H7 (cell line): Measurements from ENCODE around the gene PRKCA. TPM values are rescaled to one million over a fixed set of nuclear protein-coding genes. Genes with fewer than 3 reads are reported as not detected.

Experiments
- DNase-seq: peaks from one replicate; pipeline ENCODE4 v3.0.0; 2012
- H3K27me3 ChIP-seq: 2 replicates; pipeline ENCODE4 v1.6.0; 2011; ENCODE audit warnings: mild to moderate bottlenecking, low read length; ENCODE audit not compliant: control insufficient read depth, insufficient read depth
- H3K36me3 ChIP-seq: replicated peaks from 2 replicates; pipeline ENCODE4 v1.5.1; 2011; ENCODE audit warnings: low read length; ENCODE audit not compliant: control insufficient read depth, insufficient read depth
- H3K4me3 ChIP-seq: 2 replicates; pipeline ENCODE4 v1.5.1; 2011; ENCODE audit warnings: low read depth, mild to moderate bottlenecking, control low read depth, low read length, moderate library complexity; ENCODE audit not compliant: insufficient read depth
- total RNA-seq: library from RNA; depleted of rRNA; stranded (reverse); fragments of >200 nt; shearing (Covaris generic); gene quantifications from 2 replicates; pipeline ENCODE4 v1.2.3, GENCODE V29; 2014

Gene PRKCA
- total RNA-seq, 1 experiment from 2014 or later, result 10.0 TPM

DNA sequence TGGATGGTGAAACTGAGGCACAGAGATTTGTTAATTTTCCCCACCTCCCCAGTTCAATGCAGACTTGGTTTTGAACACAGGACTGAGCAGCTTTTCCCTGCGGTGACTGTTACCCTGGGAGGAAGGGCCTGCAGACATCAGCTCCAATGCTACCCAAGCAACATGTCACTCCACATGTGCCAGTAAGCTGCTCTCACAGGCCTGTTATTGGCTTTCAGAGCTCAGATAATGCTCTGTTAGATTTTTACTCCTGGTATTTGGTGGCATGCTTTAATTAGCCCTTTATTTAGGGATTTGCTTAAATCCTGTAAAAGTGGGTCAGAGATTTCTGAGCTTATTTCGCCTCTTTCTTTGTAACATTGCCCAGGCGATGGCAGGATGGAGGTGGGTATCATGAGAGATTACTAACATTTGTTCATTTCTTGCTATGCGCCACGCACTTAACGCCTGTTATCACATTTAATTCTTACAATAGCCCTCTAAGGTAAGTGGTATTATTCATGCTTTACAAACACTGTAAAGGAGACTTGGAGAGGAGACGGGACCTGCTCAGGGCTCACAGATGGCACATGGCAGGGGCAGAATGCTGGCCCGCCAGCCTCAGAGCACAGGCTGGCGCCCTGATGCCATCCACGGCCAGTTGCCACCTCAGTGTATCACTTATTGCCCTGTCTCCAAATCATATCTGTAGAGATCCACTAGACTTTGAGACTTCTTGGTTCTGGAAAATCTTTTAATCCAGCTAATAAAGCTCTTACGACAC, 448.5 kb downstream of the PRKCA start:
- Histone ChIP-seq H3K36me3 (no peaks in the 10 kb centered on the region), H3K4me3 (no peak overlapping the region), H3K27me3 (no peaks in the 10 kb centered on the region)
- DNase-seq, result no peak

GRCh38 chr17:66751771-66752170, 449.4 kb downstream of the PRKCA start:
- no peaks in the 10 kb centered on the region for H3K36me3 ChIP-seq
- H3K4me3 ChIP-seq, result no peak overlapping the region
- DNase-seq, result no peak
- H3K27me3 ChIP-seq, result no peaks in the 10 kb centered on the region

- Histone ChIP-seq H3K4me3 (no peak overlapping the region), H3K36me3 (no peaks in the 10 kb centered on the region), H3K27me3 (no peaks in the 10 kb centered on the region)
- DNase-seq, result no peak
Measured at GRCh38 chr17:66752411-66752810, 450.0 kb downstream of the PRKCA start.

GRCh38 chr17:66753126-66753920, 450.9 kb downstream of the PRKCA start:
- DNase-seq, result no peak

GRCh38 chr17:66755101-66755943, 452.9 kb downstream of the PRKCA start:
- no peak for DNase-seq
- Histone ChIP-seq H3K36me3 (no peaks in the 10 kb centered on the region), H3K4me3 (no peak overlapping the region), H3K27me3 (no peaks in the 10 kb centered on the region)

More at GRCh38 chr17:66753126-66753920, 450.9 kb downstream of the PRKCA start:
- Histone ChIP-seq H3K27me3 (no peaks in the 10 kb centered on the region), H3K4me3 (no peak overlapping the region), H3K36me3 (no peaks in the 10 kb centered on the region)

GRCh38 chr17:66755944-66756290, 453.5 kb downstream of the PRKCA start:
- H3K36me3 ChIP-seq, result no peaks in the 10 kb centered on the region
- no peaks in the 10 kb centered on the region for H3K27me3 ChIP-seq
- no peak overlapping the region for H3K4me3 ChIP-seq

GRCh38 chr17:66760324-66760723, 457.9 kb downstream of the PRKCA start:
- H3K4me3 ChIP-seq, result no peak overlapping the region
- H3K27me3 ChIP-seq, result no peaks in the 10 kb centered on the region
- no peak for DNase-seq
- no peaks in the 10 kb centered on the region for H3K36me3 ChIP-seq

More at GRCh38 chr17:66755944-66756290, 453.5 kb downstream of the PRKCA start:
- DNase-seq, result no peak

GRCh38 chr17:66762276-66762675, 459.9 kb downstream of the PRKCA start:
- no peaks in the 10 kb centered on the region for H3K36me3 ChIP-seq
- no peak for DNase-seq
- H3K27me3 ChIP-seq, result no peaks in the 10 kb centered on the region
- no peak overlapping the region for H3K4me3 ChIP-seq

GRCh38 chr17:66763056-66763455, 460.6 kb downstream of the PRKCA start:
- DNase-seq, result no peak
- H3K36me3 ChIP-seq, result no peaks in the 10 kb centered on the region
- no peaks in the 10 kb centered on the region for H3K27me3 ChIP-seq
- no peak overlapping the region for H3K4me3 ChIP-seq

GRCh38 chr17:66764506-66764905, 462.1 kb downstream of the PRKCA start:
- H3K4me3 ChIP-seq, result no peak overlapping the region
- no peaks in the 10 kb centered on the region for H3K27me3 ChIP-seq
- no peaks in the 10 kb centered on the region for H3K36me3 ChIP-seq
- DNase-seq, result no peak

- Histone ChIP-seq H3K36me3 (no peaks in the 10 kb centered on the region), H3K4me3 (no peak overlapping the region), H3K27me3 (no peaks in the 10 kb centered on the region)
- no peak for DNase-seq
Measured at GRCh38 chr17:66767154-66767933, 464.9 kb downstream of the PRKCA start.

DNA sequence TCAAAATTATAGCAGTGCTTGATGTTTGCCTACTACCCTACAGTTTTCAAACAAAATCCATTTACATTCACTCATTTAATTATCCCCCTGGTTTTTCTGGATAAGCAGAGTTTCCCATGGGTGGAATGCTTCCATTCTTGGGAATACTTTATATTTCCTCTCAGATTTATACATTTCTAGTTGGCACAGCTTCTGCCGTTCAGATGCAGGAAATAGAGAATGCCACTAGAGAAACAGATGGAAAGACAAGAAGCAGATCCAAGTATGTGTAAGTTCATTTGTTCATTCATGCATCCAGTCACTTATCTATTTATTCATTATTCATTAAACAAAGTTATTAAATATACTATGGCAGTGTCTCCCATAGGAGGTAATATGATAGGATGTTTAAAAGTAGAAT, 467.5 kb downstream of the PRKCA start:
- no peak for DNase-seq
- H3K36me3 ChIP-seq, result no peaks in the 10 kb centered on the region
- H3K27me3 ChIP-seq, result no peaks in the 10 kb centered on the region
- H3K4me3 ChIP-seq, result no peak overlapping the region

DNA sequence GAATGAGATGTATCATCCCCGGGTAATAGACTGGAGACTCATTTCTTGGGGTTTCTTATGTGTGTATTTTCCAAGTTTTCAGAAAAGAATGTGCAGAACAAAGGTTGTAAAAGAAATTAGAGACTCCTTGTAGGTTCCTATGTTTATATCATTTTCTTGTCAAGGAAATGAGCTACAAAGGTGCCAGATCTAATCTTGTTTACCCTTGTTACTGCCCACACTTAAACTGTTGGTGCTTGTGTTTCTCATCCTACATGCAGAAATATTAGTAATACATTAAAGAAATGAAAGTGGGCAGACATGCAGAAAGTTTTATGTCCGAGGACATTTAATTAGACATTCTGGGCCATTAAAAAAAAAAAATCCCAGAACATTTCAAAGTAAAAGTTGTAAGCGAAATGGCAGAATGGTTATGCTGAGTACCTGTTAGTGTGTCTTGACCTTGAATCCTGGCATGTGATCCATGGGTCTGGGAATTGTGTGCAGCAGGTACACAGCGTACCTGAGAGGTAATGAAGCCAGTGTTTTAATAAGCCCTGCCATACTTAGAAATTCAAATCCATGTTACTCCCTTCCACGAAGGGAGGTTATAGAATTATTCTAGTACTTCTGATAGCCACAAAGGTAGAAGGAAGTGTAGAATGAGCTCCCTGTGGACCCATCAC, 469.9 kb downstream of the PRKCA start:
- no peak for DNase-seq
- no peaks in the 10 kb centered on the region for H3K27me3 ChIP-seq
- H3K36me3 ChIP-seq, result no peaks in the 10 kb centered on the region
- H3K4me3 ChIP-seq, result no peak overlapping the region
